Stimulated activated CD4-positive, alpha-beta T cell treated with anti-CD3 and anti-CD28 coated beads, Interleukin-1b, Interleukin-23, amount 100 ng/mL, for 1 hour (primary cell): ENCODE data around the gene TM9SF3.

ENCODE experiments used
- DNase-seq, 2 donors: peaks; one replicate each; pipeline ENCODE4 v3.0.0-alpha.2; 2020; ENCODE audit warnings: low read depth in 2 of 2

Gene TM9SF3

GRCh38 chr10:96511044-96511945 is 75.5 kb downstream of the TM9SF3 start:
- no peak for DNase-seq

DNA sequence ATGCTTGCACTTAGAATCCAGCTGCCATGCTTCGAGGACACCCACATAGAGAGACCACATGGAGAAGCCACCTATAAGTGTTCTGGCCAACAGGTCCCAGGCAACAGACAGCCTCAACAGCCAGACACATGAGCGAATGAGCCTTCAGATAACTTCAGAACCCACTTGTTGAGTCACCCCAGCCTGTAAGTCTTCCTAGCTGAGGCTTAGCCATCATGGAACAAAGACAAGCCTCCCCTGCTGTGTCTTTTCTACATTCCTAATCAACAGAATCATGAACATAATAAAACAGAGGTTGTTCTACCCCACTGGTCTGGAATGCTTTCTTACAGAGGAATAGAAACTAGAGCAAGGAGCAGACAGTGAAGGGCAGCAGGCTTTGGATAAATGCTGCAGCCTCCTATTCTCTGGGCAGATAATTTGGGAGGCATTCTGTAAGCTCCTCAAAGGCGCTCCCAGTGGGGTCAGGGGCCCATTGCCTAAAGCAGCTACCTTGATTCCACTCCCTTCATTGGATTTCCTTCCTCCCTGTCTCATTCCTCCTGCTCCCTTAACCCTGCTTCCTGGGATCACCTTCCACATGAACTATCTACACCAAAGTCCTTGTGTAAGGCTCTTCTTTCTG is 77.7 kb downstream of the TM9SF3 start:
- DNase-seq, result no peak

DNA sequence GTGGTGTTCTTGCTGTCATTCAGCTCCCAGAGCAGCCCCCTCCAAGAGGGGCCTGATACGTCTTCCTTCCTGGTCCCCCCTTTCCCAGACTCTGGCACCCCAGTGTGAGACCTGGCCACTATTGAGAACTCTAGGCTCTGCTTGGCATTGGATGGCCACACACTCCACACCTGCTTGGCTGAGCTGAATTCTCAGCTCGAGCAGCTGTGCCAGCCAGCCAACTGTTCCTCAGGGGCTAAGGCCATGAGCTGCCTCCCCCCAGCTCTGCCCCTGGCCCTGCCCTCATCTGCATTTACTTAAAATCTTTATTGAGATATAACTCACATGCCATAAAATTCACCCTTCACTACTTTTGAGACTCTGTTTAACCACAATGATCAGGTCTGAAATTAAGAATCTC is 79.8 kb downstream of the TM9SF3 start:
- no peak for DNase-seq

DNA sequence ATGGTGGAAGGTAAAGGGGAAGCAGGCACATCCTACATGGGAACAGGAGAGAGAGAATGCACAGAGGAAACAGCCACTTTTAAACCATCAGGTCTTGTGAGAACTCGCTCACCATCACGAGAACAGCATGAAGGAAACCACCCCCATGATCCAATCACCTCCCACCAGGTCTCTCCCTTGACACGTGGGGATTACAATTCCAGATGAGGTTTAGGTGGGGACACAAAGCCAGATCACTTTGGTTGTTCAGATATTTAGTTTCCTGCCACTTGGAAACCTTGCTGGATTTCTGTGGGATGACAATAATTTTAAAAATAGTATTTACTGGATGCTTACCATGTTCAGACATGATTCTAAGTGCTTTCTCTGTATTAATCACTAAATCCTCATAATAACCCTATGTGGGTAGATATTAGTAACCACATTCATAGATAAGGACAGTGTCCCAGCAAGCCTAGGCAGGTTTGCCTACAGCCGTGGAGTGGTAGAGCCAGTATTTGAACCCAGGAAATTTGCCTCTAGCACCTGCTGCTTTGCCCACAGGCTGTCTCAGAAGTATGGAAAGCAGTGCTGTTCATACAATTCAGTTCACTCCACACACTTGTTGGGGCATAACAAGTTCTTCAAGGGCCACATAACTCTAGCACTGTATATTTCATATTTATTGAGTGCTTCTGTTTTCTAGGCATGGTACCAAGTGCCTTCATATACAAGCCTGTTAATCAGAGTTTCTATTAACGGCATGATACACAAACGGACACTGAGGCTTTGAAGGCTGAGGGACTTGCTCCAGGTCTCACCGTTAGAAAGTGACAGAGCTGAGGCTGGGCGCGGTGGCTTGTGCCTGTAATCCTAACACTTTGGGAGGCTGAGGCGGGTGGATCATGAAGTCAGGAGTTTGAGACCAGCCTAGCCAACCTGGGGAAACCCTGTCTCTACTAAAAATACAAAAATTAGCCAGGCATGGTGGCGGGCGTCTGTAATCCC is 81.4 kb downstream of the TM9SF3 start:
- DNase-seq, result no peak

DNA sequence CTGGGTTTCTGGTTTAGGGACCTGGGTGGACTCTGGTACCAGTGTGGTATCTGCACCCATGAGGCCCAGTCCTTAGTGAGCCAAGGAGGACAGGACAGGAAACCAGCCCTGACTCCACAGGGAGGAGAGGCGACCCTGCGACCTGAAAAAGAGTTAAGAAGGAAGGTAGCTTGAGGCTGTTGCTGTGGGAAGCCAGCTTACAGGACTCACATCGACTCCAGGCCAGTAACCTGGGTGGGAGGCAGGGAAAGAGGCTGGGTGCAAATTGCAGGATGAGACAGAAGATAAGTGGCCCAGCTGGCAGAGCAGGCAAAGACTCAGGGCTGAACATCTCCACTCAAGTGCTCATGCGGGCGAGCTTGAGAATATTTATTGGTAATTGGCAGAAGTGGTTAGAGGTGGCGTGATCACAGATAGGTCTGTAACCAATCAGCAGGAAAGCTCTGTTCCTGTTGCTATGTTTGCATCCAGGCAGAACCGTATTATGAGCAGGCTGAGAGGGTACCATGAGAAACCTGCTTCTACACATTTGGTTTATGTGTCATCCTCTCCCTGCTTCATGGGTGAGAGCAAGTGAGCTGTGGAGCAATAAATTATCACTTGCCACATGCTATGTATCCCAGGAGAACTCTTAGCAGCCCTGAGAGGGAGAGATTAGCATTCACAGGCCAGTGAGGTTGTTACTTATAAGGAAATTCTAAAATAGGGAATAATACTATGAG is 84.1 kb downstream of the TM9SF3 start:
- no peak for DNase-seq

DNA sequence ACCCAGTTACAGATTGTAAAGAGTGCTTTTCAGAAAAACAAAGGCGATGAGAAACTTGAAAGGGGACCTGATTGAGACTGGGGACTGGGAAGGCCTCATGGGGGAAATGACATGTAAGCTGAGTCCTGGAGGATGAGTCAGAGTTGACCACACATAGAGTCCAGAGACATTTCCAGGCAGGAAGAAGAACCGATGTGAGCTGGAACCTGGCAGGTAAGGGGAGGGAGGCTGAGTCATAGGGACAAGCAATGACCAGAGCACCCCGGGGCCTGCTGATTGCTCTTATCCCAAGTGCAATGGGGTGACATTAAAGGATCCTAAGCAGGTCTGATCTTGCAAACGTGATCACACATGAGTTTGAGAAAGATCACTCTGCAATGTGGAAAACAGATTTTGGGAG is 84.8 kb downstream of the TM9SF3 start:
- DNase-seq, result no peak

DNA sequence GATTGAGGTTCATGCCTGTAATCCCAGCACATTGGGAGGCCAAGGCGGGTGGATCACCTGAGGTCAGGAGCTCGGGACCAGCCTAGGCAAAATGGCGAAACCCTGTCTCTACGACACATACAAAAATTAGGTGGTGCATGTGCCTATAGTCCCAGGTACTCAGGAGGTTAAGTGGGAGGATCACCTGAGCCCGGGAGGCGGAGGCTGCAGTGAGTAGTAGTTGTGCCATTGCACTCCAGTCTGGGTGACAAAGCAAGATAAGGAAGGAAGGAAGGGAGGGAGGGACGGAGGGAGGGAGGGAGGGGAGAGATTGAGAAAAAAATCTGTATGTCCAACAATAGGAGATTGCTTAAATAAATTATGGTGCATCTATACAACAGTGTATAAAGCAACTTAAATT is 86.3 kb downstream of the TM9SF3 start:
- DNase-seq, result no peak

DNA sequence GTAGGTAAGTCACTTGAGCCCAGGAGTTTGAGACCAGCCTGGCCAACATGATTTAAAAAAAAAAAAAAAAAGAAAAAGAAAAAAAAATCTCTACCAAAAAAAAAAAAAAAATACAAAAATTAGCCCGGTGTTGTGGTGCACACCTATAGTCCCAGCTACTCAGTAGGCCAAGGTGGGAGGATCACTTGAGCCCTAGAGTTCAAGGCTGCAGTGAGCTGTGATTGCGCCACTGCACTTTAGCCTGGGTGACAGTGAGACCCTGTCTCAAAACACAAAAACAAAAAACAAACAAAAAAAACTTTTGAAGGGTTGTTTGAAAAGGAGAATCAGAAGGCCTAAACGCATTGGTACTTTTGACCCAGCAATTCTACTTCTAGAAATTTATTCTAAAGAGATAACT is 86.8 kb downstream of the TM9SF3 start:
- DNase-seq, result no peak

DNA sequence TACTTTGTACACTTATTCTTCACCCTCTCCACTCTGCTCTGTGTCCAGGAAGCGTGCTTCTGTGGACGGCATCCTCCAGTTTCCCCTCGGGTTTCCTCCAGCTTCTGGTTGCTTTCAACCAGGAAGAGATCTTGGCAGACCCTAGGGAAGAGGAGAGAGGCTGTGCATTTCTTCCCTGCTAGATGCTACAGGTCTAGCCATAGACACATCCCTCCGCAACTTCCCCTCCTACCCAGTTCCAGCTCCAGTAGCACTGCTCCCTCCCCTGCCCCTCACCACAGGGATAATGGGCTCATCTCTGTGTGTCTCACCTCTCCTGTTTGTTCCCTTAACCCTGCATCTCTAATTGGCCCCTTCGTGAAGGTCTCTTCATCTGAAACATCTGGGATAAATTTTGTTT is 89.4 kb downstream of the TM9SF3 start:
- DNase-seq, result no peak

DNA sequence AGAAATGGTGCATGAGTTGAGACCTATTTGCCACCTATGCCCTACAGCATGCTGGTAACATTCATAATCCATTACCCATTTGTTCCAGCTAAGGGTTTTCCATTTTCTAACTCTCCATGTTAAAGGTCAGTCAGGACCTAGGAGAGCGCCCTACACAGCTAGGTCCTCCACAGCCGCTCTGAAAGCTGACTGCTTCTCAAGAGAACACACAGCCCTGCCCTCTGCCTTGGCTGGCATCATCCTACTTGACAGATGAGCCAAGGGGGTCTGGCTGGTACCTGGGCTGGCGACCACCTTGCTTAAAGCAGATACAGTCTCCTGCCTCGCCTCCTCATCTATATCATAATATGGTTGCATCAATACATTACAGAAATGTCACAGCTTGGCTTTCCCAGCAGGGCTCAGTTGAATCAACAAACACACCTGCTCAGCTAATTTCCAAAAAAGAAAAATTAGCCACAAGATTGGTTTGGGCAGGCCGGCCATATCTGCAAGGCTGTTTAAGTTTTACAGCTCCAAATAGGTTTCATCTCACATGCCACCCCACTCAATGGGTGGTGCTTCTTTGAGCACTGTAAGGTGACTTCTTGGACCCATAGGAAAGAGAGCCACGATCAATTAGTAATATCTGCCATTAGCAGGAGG is 90.4 kb downstream of the TM9SF3 start:
- no peak for DNase-seq

DNA sequence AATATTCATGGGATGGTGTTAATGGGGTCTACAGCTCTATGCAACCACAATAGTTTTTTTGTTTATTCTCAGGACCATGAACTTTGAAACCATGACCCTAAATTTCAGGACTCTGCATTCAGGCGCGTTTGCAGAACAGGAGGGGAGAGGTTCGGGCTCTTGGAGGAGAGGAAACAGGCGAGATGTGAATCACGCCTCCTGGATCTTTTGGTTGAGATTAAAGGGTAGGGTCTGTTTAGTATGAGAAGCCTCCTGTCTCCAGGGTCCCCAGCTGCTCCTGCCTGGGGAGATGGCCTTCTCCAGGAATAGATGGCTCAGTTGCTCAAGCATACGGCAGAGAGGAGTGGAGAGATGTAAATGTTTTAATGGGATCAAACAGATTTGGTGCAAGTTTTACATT is 91.3 kb downstream of the TM9SF3 start:
- DNase-seq, result no peak

GRCh38 chr10:96494694-96495093 is 92.1 kb downstream of the TM9SF3 start:
- no peak for DNase-seq

DNA sequence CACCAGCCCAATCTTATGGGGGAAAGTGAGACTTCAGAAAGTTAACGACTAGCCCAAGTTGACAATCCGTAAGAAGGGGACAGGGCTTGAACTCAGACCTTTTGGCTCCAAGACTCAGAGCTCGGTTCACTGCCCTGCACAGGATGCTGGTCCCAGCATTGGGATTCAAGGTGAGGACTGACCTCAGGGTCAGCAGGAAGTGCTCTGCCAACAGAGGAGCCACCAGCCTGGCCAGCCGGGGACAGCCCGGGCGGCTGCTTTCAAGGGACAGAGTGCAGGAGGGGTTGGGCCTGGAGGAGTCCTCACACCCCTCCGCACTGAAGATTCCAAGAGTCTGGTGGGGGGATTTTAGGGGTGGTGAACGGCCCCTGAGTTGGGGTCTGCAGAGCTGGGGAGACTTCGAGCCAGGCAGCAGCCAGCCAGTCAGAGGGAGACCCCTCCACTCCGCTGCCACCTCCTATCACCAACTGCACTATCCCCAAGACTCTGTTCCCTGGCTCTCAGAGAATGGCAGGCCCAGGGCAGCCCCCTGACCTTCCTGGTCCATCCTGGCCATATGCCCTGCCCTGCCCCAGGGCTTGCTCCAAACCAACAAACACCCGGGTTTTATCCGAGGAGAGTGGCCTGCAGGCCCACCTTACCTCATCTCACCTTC is 92.8 kb downstream of the TM9SF3 start:
- no peak for DNase-seq

GRCh38 chr10:96493254-96493653 is 93.6 kb downstream of the TM9SF3 start:
- DNase-seq, result no peak

DNA sequence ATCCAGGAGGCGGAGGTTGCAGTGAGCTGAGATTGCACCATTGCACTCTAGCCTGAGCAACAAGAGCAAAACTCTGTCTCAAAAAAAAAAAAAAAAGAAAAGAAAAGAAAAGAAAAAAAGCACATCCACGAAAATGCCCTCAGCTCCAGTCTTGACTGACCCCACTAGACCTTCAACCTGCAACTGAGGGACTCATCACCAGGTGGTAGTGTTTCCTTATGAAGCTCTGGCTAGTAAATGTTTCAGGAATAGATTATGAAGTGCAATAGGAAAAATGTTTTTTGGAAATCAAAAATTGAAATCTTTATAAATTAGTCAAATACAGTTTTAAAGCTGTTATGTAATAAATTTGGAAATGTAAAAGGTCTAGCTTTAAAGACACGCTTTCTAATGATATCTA is 95.5 kb downstream of the TM9SF3 start:
- DNase-seq, result no peak

GRCh38 chr10:96488161-96488935 is 98.5 kb downstream of the TM9SF3 start:
- DNase-seq, result no peak

- DNase-seq, result no peak
These were observed 103.8 kb downstream of the TM9SF3 start for GRCh38 chr10:96482815-96483588.

DNA sequence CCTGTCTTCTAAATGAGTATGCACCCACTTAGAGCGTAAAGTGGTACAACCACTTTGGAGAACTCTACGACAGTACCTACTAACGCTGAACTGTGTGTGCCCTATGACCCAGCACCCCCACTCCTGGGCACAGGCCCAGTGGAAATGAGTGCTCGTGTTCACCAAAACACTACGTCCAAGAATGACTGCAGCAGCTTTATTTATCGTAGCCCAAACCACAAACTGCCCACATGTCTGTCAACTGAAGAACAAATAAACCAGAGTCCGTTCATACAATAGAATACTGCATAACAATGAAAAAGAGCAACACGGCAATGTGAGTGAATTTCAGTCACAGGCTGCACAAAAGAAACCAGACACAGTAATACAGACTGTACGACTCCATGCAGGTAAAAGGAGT is 108.5 kb downstream of the TM9SF3 start:
- DNase-seq, result no peak

DNA sequence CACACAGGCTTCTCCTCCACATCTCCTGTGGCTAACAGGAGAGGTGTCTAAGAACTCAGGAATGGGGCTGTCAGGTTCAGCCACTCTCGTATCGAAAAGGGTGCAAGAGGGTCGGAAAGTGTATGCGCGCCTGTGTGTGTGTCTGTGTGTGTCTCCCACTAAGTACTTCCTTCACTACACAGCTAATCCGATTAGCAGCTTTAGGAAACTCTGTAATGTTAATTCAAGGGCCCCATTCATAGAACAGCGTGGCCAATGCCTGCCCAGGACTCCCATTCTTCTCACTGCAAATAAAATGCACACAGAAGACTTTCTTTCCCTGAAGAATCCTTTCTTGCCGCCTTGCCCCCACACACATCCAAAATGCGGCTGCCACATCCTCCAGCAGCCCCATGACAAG is 112.9 kb downstream of the TM9SF3 start:
- no peak for DNase-seq
